ENCODE results near the gene CYREN. TPM values are rescaled to one million over a fixed set of nuclear protein-coding genes. Genes with fewer than 3 reads are reported as not detected.
A peak's percentile ranks its signal among the peaks of the same experiment; 100 is the strongest.

CYREN gene
- total RNA-seq, 2 experiments from 2014 or later: 14.0 to 15.8 TPM

DNA sequence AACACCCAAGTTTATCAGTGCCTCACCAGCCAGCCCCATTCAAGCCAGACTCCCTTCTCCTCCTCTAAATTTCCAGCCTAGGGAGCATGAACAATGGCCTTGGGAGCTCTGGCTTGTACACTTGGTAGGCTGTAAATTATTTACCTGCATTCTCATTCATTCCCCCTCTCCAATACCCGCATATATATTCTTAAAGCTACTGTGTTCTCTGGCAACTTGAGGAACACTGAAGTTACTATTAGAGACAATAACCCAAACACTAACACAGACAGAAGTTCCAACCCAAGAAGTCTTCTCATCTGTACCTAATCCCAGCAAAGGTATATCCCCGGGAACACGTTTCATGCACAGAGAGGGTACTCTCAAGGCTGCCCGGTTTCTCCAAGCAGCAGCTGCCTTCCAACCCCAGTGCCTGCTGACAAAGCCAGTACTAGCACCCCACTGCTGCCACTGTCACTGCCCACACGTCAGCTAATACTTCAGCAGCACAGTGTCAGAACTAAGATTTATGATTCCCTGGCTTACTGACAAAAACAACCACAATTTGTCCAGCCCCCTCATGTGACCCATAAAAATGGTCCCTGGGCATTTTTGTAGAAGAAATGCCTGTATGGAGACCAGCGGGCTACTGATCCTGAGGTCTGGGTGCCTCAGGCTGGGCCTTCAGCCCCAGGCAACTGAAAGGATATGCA, 37.7 kb upstream of the CYREN start:
- Histone ChIP-seq H3K4me1 (ENCODE audit: insufficient read depth, low read length) (peaks cover 37% of the 10 kb centered on the region), H3K4me3 (ENCODE audit: low read length) (no peak overlapping the region), H3K9me3 (ENCODE audit: control insufficient read depth in 1 of 2, insufficient read depth in 1 of 2, low read length in 2 of 2) (no peaks in the 10 kb centered on the region), H3K27ac (ENCODE audit: low read depth in 1 of 2, low read length in 2 of 2) (no peak overlapping the region), H3K27me3 (ENCODE audit: control insufficient read depth in 1 of 2, insufficient read depth in 2 of 2, low read length in 2 of 2) (no peaks in the 10 kb centered on the region), H3K36me3 (ENCODE audit: insufficient read depth, low read length) (peaks cover 10% of the 10 kb centered on the region)
- Mint-ChIP-seq H3K27ac (peak overlapping the region; percentile 13), H3K4me3 (peak overlapping the region; percentile 54), H3K27me3 (no peaks in the 10 kb centered on the region), H3K36me3 (ENCODE audit: low read depth) (peaks cover 49% of the 10 kb centered on the region), H3K9me3 (no peaks in the 10 kb centered on the region), H3K4me1 (ENCODE audit: low read depth) (peaks cover 63% of the 10 kb centered on the region)
- intact Hi-C loops (cut with DNase I, micrococcal nuclease): no loop called here
- TF ChIP-seq, protein P1, sequence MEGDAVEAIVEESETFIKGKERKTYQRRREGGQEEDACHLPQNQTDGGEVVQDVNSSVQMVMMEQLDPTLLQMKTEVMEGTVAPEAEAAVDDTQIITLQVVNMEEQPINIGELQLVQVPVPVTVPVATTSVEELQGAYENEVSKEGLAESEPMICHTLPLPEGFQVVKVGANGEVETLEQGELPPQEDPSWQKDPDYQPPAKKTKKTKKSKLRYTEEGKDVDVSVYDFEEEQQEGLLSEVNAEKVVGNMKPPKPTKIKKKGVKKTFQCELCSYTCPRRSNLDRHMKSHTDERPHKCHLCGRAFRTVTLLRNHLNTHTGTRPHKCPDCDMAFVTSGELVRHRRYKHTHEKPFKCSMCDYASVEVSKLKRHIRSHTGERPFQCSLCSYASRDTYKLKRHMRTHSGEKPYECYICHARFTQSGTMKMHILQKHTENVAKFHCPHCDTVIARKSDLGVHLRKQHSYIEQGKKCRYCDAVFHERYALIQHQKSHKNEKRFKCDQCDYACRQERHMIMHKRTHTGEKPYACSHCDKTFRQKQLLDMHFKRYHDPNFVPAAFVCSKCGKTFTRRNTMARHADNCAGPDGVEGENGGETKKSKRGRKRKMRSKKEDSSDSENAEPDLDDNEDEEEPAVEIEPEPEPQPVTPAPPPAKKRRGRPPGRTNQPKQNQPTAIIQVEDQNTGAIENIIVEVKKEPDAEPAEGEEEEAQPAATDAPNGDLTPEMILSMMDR (IDR thresholded peaks at IDR 0.05): no peak
- DNase-seq (no peak), ATAC-seq (ENCODE audit: poor library complexity) (no peak)
- ChIA-PET POLR2A (interaction anchor here (4.0 kb wide), 1 partner anchor 61 kb away, joined by 49 read pairs; the partner anchor contains the start of gene TMEM140), CTCF (no interaction called here)

DNA sequence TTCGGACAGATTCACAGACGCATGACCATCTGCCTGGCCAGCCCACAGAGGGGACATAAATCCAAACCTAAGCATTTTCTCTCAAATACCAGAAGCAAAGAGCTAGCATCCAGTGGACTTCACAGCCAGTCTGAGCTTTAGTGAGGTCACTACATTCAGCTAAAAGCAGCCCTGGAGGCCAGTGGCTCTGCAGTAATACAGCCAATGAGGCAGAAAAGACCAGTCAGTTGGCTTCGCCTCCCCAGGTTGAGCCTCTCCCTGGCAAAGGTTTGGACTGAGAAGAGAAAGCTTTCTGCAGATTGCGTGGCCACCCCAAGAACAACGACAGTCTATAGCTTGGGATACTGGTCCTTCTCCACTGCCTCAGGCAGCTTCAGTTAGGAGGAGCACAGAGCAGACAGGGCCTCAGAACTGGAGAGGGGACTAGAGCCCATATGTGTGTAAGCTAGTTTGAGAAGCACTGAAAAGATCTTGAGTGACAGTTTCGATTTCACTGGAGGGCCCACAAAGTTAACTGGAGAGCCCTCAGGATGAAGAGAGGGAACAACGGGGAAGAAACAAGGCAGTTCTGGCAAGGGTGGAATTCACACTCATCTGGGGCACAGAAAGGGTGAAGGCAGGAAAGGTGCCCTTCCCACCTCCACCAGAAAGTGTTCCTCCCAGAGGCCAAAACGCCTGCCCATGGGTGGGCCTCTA, 37.0 kb upstream of the CYREN start:
- peaks cover 65% of the 10 kb centered on the region for H3K4me1 Mint-ChIP-seq (ENCODE audit: low read depth)
- no peak for ATAC-seq (ENCODE audit: poor library complexity)
- H3K4me1 ChIP-seq (ENCODE audit: insufficient read depth, low read length): peaks cover 37% of the 10 kb centered on the region
- peaks cover 17% of the 10 kb centered on the region for H3K36me3 ChIP-seq (ENCODE audit: insufficient read depth, low read length)
- peaks cover 55% of the 10 kb centered on the region for H3K36me3 Mint-ChIP-seq (ENCODE audit: low read depth)
- no peak overlapping the region for H3K27ac Mint-ChIP-seq
- H3K9me3 ChIP-seq (ENCODE audit: control insufficient read depth in 1 of 2, insufficient read depth in 1 of 2, low read length in 2 of 2): no peaks in the 10 kb centered on the region
- H3K4me3 Mint-ChIP-seq: no peak overlapping the region
- POLR2A ChIA-PET: interaction anchor here (0.7 kb wide), 1 partner anchor 21 kb away, joined by 3 read pairs; no protein-coding TSS in a partner anchor
- no peaks in the 10 kb centered on the region for H3K27me3 Mint-ChIP-seq
- intact Hi-C loops (cut with DNase I, micrococcal nuclease): no loop called here
- H3K27me3 ChIP-seq (ENCODE audit: control insufficient read depth in 1 of 2, insufficient read depth in 2 of 2, low read length in 2 of 2): no peaks in the 10 kb centered on the region
- H3K4me3 ChIP-seq (ENCODE audit: low read length): no peak overlapping the region
- DNase-seq: no peak
- TF ChIP-seq, protein P1 (IDR thresholded peaks at IDR 0.05): no peak
- no peaks in the 10 kb centered on the region for H3K9me3 Mint-ChIP-seq
- no peak overlapping the region for H3K27ac ChIP-seq (ENCODE audit: low read depth in 1 of 2, low read length in 2 of 2)
- CTCF ChIA-PET: no interaction called here

DNA sequence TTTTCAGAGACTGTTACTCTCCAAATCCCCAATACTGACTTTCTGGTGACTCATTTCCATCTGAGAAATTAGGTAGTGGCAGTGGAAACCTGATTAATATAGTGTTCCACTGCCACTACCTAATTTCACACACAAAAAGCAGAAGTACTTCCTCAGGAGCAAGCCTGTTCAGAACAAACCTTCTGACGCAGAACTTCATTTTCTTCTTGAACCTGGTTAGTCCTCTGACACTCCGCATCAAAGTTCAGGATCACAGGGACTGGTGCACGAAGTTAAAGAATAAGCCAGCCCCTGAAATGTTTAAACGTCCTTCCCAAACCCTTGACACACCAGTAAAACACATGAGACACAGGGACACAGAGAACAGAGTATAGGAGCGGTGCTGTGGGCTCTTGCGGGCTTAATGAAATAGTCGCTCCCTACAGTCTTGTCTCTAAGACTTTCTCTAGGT, 36.5 kb upstream of the CYREN start:
- no peak overlapping the region for H3K27ac Mint-ChIP-seq
- peak in 3 of 14 experiments; percentile 9 to 29 (median 26) for DNase-seq
- peaks cover 34% of the 10 kb centered on the region for H3K4me1 ChIP-seq (ENCODE audit: insufficient read depth, low read length)
- H3K27me3 Mint-ChIP-seq: no peaks in the 10 kb centered on the region
- H3K36me3 ChIP-seq (ENCODE audit: insufficient read depth, low read length): peaks cover 22% of the 10 kb centered on the region
- TF ChIP-seq, protein P1 (IDR thresholded peaks at IDR 0.05): no peak
- peaks cover 61% of the 10 kb centered on the region for H3K36me3 Mint-ChIP-seq (ENCODE audit: low read depth)
- H3K9me3 ChIP-seq (ENCODE audit: control insufficient read depth in 1 of 2, insufficient read depth in 1 of 2, low read length in 2 of 2): no peaks in the 10 kb centered on the region
- no peaks in the 10 kb centered on the region for H3K27me3 ChIP-seq (ENCODE audit: control insufficient read depth in 1 of 2, insufficient read depth in 2 of 2, low read length in 2 of 2)
- ChIA-PET CTCF (no interaction called here), POLR2A (interaction anchor here (0.7 to 1.3 kb wide), 2 partner anchors 20 to 37 kb away, joined by 3 read pairs; partner anchors contain the start of gene CYREN)
- H3K4me3 ChIP-seq (ENCODE audit: low read length): no peak overlapping the region
- H3K4me3 Mint-ChIP-seq: no peak overlapping the region
- H3K4me1 Mint-ChIP-seq (ENCODE audit: low read depth): peaks cover 69% of the 10 kb centered on the region
- no peak for ATAC-seq (ENCODE audit: poor library complexity)
- no peaks in the 10 kb centered on the region for H3K9me3 Mint-ChIP-seq
- H3K27ac ChIP-seq (ENCODE audit: low read depth in 1 of 2, low read length in 2 of 2): no peak overlapping the region
- intact Hi-C loops (cut with DNase I, micrococcal nuclease): no loop called here

All from CD4-positive, alpha-beta T cell (primary cell).